SKM-1 (cell line): ENCODE data around the gene REXO4.
A peak's percentile ranks its signal among the peaks of the same experiment; 100 is the strongest.
"Not testable (repeated sequence)": the region's sequence is repeated elsewhere in the genome, so short reads cannot be mapped to it uniquely, and the experiment has no call there.

Source experiments
- DNase-seq: peaks from one replicate; lab custom pipeline; 2025; ENCODE audit not compliant: unreplicated experiment; lab: John Stamatoyannopoulos, UW

REXO4 gene

GRCh38 chr9:133390713-133391112 is 27.1 kb downstream of the REXO4 start:
- no peak for DNase-seq

- no peak for DNase-seq
These were observed 28.2 kb downstream of the REXO4 start for GRCh38 chr9:133389562-133389961.

GRCh38 chr9:133389025-133389557 is 28.7 kb downstream of the REXO4 start:
- no peak for DNase-seq

GRCh38 chr9:133387680-133388079 is 30.1 kb downstream of the REXO4 start:
- DNase-seq, result no peak

- DNase-seq, result no peak
These were observed 31.5 kb downstream of the REXO4 start for GRCh38 chr9:133386338-133386737.

DNA sequence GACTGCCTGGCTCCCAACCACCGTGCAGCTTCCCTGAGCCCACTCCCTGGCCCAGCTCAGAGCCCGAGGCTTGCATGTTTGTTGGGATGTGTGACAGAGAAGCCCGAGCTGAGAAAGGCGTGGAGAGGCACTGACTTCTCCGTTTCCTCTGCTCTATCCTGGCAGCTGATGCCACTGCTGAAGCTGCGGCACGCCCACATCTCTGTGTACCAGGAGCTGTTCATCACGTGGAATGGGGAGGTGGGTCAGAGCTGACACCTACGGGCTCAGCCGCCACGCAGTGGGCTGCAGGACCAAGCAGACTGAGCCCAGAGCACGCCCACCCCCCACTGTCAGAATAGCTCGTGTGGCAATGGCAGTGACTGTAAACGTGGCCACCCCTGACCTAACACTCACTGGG is 32.4 kb downstream of the REXO4 start:
- no peak for DNase-seq

DNA sequence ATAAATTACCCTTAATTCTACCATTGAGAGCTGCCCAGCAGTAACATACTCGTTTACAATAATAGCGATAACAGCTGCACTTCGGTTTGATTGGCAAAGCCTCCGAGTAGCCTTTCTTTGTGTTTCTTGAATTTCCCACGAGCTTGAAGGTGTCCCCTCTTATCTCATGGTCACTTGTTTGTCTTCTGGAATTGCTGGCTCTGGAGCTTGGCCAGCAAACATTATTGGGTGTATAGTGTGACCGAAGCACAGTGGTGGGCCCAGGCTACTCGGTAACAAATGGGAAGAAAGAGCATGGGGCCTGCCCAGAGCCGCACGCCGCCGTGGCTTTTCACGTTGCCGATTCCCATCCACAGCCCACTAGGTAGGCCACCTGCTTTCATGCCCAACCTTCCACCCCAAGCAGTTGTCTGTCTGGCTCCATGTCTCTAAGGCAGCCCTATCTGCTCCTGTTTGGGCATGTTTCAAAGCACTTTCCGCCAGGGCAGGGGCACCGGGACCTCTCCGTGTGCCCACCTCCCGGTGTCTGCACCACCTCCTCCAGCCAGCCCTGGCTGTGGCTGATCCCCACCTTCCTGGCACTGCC is 33.0 kb downstream of the REXO4 start:
- DNase-seq, result no peak

DNA sequence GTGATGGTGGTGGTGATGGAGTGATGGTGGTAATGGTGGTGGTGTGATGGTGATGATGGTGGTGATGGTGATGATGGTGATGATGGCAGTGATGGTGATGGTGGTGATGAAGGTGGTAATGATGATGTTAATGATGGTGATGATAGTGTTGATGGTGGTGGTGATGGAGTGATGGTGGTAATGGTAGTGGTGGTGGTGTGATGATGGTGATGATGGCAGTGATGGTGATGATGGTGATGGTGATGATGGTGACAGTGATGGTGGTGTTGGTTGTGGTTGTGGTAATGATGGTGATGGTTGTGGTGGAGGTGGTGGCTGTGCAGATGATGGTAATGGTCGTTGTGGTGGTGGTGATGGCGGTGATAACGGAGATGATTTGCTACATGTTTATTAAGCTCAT is 34.4 kb downstream of the REXO4 start:
- no peak for DNase-seq

DNA sequence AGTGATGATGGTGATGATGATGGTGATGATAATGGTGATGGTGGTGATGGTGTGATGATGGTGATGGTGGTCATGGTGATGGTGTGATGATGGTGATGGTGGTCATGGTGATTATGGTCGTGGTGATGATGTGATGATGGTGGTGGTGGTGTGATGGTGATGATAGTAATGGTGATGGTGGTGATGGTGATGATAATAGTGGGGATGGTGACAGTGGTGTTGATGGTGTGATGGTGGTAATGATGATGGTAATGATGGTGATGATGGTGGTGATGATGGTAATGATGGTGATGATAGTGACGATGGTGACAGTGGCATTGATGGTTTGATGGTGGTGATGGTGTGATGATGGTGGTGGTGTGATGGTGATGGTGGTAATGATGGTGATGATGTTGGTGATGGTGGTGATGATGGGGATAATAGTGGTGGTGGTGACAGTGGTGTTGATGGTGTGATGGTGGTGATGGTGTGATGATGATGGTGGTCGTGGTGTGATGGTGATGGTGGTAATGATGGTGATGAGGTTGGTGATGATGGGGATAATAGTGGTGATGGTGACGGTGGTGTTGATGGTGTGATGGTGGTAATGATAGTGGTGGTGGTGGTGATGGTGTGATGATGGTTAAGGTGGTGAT is 35.2 kb downstream of the REXO4 start:
- no peak for DNase-seq

DNA sequence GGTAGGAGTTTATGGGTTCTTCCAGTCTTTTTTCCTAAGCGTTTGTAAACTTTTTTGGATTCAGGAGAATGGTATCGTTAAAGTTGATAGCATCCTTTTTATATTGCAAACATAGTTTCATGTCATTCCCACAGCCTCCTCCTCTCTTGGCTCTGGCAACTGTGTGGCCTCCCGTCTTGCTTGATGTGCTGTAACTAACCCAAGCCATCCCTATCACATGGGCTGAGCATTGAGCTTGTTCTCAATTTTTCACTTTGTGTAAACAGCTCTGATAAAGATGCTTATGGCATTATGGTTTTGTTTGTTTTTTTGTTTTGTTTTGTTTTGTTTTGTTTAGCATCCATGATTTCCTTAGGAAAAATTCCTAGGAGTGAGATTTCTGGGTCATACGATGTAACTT is 37.1 kb downstream of the REXO4 start:
- no peak for DNase-seq

- DNase-seq, result no peak
These were observed 38.4 kb downstream of the REXO4 start for GRCh38 chr9:133379153-133380086.

DNA sequence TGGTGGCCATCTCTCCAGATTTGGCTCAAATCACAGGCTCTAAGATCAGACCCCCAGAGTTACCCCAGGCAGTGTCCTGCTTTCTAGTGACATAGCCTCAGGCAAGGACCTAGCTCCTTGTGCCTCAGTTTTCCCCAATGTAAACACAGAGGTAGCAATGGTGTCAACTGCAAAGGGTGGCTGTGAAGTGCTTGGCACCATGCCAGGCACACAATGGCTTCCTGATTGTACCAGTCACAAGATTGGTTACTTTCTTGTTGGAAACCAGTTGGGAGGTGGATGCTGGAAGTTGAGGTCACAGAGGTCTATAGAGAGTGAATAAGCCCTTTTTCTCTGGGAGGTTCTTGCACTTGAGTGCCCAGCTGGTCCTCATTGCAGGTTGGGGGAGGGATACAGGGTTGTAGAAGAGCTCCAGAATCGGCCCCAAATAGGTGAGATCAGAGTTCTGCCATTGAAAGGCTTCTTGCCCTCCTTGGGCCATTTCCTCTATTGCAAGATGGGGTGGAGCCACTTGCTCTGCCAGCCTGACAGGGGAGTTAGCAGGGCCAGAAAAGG is 39.3 kb downstream of the REXO4 start:
- no peak for DNase-seq

DNA sequence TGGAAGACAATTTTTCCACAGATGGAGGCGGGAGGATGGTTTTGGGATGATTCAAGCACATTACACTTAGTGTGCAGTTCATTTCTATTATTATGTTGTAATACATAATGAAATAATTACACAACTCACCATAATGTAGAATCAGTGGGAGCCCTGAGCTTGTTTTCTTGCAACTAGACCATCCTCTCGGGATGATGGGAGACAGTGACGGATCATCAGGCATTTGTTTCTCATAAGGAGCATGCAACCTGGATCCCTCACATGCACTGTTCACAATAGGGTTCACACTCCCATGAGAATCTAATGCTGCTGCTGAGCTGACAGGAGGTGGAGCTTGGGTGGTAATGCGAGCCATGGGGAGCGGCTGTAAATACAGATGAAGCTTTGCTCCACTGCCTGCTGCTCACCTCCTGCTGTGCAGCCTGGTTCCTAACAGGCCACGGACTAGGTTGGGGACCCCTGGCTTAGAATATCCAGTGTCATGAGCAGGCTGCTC is 40.0 kb downstream of the REXO4 start:
- no peak for DNase-seq

GRCh38 chr9:133377280-133377679 is 40.5 kb downstream of the REXO4 start:
- DNase-seq, result not testable (repeated sequence)

DNA sequence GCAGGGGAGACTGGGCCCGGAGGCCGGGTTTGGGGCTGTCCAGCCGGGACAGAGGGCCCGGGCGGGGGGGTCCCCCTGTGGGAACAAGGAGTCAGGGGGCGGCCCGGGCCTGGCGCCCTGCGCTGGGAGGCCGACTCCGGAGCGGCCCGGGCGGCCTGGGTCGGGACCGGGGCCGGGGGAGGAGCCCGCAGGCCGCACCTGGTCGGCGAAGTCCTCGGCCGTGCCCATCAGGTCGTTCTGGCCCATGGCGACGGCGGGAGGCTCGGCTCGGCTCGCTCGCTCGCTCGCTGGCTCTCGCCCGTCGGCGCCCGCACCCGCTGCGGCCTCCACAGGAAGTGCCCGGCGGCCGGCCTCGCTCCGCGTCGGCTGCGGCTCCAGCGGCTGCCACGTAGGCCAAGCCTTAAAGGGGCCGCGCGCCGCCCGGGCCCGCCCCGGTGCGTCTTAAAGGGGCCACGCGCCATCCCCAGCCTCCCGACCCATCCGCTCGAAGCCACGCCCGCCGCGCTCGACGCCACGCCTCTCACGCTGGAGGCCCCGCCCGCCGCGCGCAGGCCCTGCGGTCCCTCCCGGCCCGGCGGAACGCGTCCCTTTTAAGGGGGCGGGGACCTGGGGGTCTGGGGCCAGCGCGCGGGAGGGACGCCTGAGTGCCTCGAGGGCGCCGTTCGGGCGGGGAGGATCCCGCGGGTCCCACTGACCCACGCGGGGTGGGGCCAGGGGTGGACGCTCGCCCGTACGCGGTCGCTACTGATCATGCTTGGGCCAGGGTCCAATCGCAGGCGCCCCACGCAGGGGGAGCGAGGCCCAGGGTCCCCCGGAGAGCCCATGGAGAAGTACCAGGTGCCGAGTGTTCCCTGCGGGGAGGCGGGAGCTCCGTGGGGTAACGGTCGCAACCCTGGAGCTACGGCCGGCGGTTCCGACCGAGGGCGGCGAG is 41.8 kb downstream of the REXO4 start, which contains the start of the genes STKLD1 and SURF4:
Gene STKLD1, plus strand, starts transcription at position 643 of the 931 bp plus-strand sequence. Its CDS starts 108 bp downstream, at position 751.
Gene SURF4, minus strand, starts transcription at position 337 of the 931 bp plus-strand sequence. Its CDS starts 91 bp downstream, at position 246.
- DNase-seq, result peak; percentile 65

DNA sequence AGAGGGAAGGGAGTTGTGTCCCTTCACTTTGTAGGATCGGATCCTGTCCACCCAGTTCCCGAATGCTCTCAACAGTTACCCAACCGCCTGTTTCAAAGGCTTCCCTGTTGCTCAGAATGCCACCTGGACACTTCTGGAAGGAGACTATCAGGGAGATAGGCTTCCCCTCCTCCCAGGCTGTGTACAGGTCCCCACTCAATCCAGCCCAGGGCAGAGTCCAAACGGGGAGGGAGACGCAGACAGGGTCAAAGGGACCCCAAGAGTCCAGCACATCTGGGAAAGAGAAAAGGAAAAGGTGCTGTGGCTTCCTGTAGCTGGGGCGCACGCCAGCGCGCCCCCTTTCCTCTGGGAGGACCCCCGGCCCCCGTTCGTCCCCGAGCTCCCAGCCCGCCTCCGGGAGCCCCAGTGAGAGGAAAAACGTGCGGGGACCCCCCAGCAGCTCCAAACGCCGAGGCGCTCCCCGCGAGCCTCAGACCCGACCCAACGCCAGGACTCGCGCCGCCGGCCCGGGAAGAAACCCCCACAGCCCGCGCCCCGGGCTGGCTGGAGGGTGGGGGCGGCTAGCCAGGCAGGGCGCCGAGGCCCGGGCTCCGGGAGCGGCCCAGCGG is 42.6 kb downstream of the REXO4 start:
- DNase-seq, result no peak

DNA sequence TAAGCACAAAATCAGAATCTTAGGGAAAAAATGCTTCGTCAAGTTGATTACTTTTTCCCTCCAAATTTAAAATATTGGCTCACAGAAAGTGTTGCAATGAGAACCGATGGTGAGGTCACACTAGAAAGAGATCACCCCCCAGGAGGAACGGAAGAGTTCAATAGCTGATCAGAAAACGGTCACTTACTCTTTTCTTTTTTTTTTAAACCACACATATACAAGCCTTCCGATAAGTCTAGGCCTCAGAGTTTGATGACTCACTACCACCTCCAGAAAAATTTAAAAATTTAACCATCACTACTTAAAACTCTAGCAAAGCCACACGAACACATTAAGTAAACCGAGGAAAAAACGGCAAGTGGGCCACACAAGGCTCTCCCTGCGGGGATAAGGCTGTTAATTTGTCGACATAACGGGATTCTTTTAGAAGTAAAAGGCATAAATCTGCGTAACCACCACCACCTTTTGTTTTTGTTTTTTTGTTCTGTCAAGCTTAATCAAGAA is 43.1 kb downstream of the REXO4 start:
- peak; percentile 37 for DNase-seq

DNA sequence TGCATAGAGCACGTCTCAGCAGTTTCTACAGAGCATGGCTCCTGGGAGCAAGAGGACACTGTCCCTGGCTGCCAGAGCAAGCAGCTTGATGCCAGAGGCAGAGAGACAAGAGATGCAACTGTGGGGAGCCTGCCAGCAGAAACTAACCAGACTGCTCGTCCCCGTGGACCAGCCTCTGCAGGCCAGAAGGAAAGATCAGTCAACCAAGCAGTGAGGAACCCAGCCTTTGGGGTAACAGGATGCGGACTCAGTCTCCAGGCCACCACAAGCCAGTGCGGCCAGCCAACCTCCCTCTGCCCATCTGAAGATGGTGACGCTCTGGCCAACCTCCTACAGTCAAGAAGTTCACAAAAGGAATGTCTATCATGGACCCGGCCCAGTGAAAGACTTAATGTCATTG is 45.7 kb downstream of the REXO4 start:
- DNase-seq, result no peak

GRCh38 chr9:133371261-133371711 is 46.5 kb downstream of the REXO4 start:
- DNase-seq, result no peak
